Ovary (tissue), 9 donors: ENCODE results near the gene OSBPL5. TPM values are rescaled to one million over a fixed set of nuclear protein-coding genes. Genes with fewer than 3 reads are reported as not detected.
A peak's percentile ranks its signal among the peaks of the same experiment; 100 is the strongest.

Experiments used
- DNase-seq, 5 donors: peaks; one replicate each; pipeline ENCODE4 v3.0.0-alpha.2; 2019 to 2020
- H3K27ac ChIP-seq, 2 donors: fragments of 200-600 bp; one replicate each; pipeline versions ENCODE4 v1.5.1 to v1.8.0; 2019 to 2022
- H3K27me3 ChIP-seq: fragments of 200-600 bp; one replicate; pipeline ENCODE4 v1.8.0; 2022
- H3K36me3 ChIP-seq: fragments of 200-600 bp; sonication (generic); one replicate; pipeline ENCODE4 v1.5.1; 2019
- H3K4me1 ChIP-seq: one replicate; pipeline ENCODE4 v1.8.1; 2013; ENCODE audit warnings: mild to moderate bottlenecking, moderate library complexity; ENCODE audit not compliant: insufficient read depth
- H3K4me3 ChIP-seq: fragments of 200-600 bp; sonication (generic); one replicate; pipeline ENCODE4 v1.5.1; 2017
- H3K9me3 ChIP-seq, 2 donors: fragments of 200-600 bp in 1 of 2; sonication (generic) in 1 of 2; one replicate each; pipeline versions ENCODE4 v1.5.1 to v1.8.1; 2013 to 2019; ENCODE audit warnings: mild to moderate bottlenecking in 1 of 2, moderate library complexity in 1 of 2
- EP300 ChIP-seq: sonication (generic); formaldehyde crosslinking; IDR thresholded peaks from one replicate; pipeline ENCODE4 v1.6.1; 2017; ENCODE audit warnings: antibody characterized with exemption
- POLR2A ChIP-seq: fragments of 450-650 bp; IDR thresholded peaks from one replicate; pipeline ENCODE4 v1.6.1; 2017; ENCODE audit warnings: antibody characterized with exemption, mild to moderate bottlenecking, moderate library complexity
- WGBS, 3 donors: extraction: QIAGEN DNeasy Blood & Tissue Kit in 1 of 3; methylation state at CpG; one replicate each; pipeline versions ENCODE4 v1.1.5 to v1.1.7; 2013 to 2017; 5-methylcytosine and 5-hydroxymethylcytosine counted together
- intact Hi-C, 4 donors: fragments of 100-400 bp; cut with DNase I; formaldehyde crosslinking; loops; one replicate each; pipeline versions ENCODE4 v1.11.0 to v1.15.1; 2022 to 2023
- polyA plus RNA-seq, 2 donors: library from polyadenylated mRNA; stranded (reverse); fragments of 200-250 nt in 1 of 2; fragments of 350-450 nt in 1 of 2; fragmentation: Illumina TruSeq in 1 of 2; extraction: RNeasy Lipid Tissue Mini Kit (QIAGEN cat#74804) in 1 of 2; gene quantifications; one replicate each; pipeline ENCODE4 v1.2.3, GENCODE V29; 2013 to 2014
- total RNA-seq, 7 donors: library from RNA; depleted of rRNA in 2 of 7; stranded (reverse); fragments of >200 nt in 2 of 7; fragmentation: NEBNext Ultra II Directional in 3 of 7; extraction: Animal tissue kit (Norgen Biotek cat#: 25700) in 3 of 7; gene quantifications; one replicate each; pipeline versions ENCODE4 v1.1.0 to v1.2.4, GENCODE V29; 2016 to 2023
- TF ChIP-seq, protein P1 (sequence below), 3 donors: fragments of 450-650 bp in 2 of 3; fragments of 200-600 bp in 1 of 3; IDR thresholded peaks; one replicate each; pipeline versions ENCODE4 v1.5.1 to v1.8.0; 2016 to 2022; ENCODE audit warnings: antibody characterized with exemption in 3 of 3, mild to moderate bottlenecking in 1 of 3
- donor health status: DM: no; HTN: no; CAD: no; lungs with moderate emphysema.
- donor health status: DM: no; HTN: no; CAD: no.
- donor health status: Bipolar disorder and iron deficiency.
- donor health status: DM: yes; HTN: yes; CAD: no.
- donor health status: DM: no; HTN: no; CAD: no.
- donor health status: DM: yes; HTN: yes; CAD: no.

The OSBPL5 gene
- total and polyA plus RNA-seq, 9 donors, result 3.0 to 41.0 (median 23.3) TPM

DNA sequence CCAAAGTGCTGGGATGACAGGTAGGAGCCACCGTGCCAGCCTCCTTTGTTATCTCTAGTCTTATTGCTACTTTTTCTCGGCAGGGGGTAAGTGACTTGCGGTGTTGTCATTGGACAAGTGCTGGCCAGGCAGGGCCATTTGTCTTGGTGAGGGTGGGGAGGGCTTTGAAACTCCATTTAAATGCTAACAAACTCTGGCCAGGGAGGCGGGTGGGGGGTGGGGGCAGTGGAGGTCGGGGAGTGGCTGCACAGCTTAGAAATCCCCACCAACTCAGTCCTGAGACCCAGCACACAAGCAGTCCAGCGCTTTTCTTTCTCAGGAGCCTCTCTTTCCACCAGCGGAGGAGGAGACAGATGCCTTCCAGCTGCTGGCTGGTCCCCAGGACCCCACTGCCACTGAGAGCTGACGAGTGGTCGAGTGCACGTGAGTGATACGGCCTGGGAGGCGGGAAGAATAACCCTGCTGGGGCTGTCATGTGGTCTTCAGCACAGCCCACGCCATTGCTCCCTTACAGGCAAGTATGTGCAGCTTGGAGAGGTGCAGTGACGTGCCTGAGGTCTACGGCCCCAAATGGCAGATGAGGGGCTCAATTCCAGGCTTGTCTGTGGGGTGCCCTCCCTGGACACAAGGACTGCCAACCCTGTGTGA, 24.2 kb upstream of the OSBPL5 start:
- Histone ChIP-seq H3K36me3 (no peaks in the 10 kb centered on the region), H3K4me1 (no peaks in the 10 kb centered on the region), H3K27me3 (no peaks in the 10 kb centered on the region), H3K27ac (no peak overlapping the region), H3K9me3 (no peaks in the 10 kb centered on the region), H3K4me3 (no peak overlapping the region)
- intact Hi-C loops, result no loop called here
- DNase-seq, result no peak
- WGBS, 3 donors, result 22 to 25% (median 24%) methylated on average over 15 of the region's 15 CpGs
- no peak for TF ChIP-seq EP300
- no peak for TF ChIP-seq POLR2A
- TF ChIP-seq, protein P1, sequence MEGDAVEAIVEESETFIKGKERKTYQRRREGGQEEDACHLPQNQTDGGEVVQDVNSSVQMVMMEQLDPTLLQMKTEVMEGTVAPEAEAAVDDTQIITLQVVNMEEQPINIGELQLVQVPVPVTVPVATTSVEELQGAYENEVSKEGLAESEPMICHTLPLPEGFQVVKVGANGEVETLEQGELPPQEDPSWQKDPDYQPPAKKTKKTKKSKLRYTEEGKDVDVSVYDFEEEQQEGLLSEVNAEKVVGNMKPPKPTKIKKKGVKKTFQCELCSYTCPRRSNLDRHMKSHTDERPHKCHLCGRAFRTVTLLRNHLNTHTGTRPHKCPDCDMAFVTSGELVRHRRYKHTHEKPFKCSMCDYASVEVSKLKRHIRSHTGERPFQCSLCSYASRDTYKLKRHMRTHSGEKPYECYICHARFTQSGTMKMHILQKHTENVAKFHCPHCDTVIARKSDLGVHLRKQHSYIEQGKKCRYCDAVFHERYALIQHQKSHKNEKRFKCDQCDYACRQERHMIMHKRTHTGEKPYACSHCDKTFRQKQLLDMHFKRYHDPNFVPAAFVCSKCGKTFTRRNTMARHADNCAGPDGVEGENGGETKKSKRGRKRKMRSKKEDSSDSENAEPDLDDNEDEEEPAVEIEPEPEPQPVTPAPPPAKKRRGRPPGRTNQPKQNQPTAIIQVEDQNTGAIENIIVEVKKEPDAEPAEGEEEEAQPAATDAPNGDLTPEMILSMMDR (IDR thresholded peaks at IDR 0.05), result no peak

DNA sequence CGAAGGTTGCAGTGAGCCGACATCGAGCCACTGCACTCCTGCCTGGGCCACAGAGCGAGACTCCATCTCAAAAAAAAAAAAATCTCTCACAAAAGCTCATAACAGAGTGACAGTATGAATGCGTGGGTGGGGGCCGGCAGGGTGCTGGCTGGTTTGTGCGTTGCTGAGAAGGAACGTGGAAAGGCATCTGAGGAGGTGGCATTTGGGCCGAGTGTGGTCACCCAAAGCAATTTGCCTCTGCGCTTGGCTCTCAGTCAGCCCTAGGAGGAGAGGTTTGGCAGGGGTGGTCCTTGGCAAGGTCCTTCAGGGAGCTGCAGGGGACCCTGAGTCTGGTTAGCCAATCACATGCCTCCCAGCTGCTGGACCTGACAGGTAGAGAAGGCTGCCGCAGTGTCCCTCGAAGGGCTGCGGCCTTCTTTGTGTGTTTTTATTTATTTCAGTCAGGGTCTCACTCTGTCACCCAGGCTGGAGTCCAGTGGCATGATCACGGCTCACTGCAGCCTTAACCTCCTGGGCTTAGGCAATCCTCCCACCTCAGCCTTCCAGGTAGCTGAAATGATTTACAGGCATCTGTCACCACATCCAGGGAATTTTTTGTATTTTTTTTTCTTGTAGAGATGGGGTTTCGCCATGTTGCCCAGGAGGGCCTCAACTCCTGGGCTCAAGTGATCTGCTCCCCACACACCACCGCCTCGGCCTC, 23.5 kb upstream of the OSBPL5 start:
- Histone ChIP-seq H3K36me3 (no peaks in the 10 kb centered on the region), H3K4me3 (no peak overlapping the region), H3K9me3 (no peaks in the 10 kb centered on the region), H3K4me1 (no peaks in the 10 kb centered on the region), H3K27me3 (no peaks in the 10 kb centered on the region), H3K27ac (no peak overlapping the region)
- TF ChIP-seq EP300 (no peak), POLR2A (no peak)
- TF ChIP-seq, protein P1 (IDR thresholded peaks at IDR 0.05), result no peak
- intact Hi-C loops, result no loop called here
- no peak for DNase-seq
- WGBS, 3 donors, result 88 to 93% (median 90%) methylated on average over 17 of the region's 17 CpGs

DNA sequence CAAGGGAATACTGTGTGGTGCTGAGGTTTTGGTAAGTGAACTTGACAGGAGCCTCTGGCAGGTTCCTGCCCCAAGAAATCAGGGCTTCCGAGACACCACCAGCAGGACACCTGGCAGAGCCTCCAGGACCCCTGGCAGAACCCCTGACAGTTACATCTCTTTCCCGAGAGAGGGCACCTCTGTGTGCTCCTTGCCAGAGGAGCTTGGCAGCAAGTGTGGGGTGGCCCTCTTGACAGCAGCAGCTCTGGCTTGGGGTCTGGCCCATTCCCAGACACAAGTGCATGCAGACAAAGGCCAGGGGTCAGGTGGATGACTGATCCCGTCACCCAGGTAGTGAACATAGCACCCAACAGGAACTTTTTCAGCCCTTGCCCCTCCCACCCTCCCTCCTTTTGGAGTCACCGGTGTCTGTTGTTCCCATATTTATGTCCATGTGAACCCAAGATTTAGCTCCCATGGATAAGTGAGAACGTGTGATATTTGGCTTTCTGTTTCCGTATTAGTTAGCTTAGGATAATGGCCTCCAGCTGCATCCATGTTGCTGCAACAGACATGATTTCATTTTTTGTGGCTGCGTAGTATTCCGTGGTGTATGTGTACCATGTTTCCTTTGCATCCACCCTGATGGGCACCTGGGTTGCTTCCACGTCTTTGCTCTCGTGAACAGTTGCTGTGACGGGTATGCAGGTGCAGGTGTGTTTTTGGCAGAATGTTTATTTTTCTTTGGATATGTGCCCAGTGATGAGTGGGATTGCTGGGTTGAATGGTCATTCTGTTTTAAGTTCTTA, 21.2 kb upstream of the OSBPL5 start:
- Histone ChIP-seq H3K27ac (no peak overlapping the region), H3K27me3 (no peaks in the 10 kb centered on the region), H3K4me3 (no peak overlapping the region), H3K4me1 (no peaks in the 10 kb centered on the region), H3K36me3 (no peaks in the 10 kb centered on the region), H3K9me3 (no peaks in the 10 kb centered on the region)
- no peak for DNase-seq
- 71 to 79% (median 74%) methylated on average over 11 of the region's 11 CpGs for WGBS, 3 donors
- TF ChIP-seq, protein P1 (IDR thresholded peaks at IDR 0.05), result no peak
- TF ChIP-seq POLR2A, result no peak
- no peak for TF ChIP-seq EP300
- intact Hi-C loops, result no loop called here

DNA sequence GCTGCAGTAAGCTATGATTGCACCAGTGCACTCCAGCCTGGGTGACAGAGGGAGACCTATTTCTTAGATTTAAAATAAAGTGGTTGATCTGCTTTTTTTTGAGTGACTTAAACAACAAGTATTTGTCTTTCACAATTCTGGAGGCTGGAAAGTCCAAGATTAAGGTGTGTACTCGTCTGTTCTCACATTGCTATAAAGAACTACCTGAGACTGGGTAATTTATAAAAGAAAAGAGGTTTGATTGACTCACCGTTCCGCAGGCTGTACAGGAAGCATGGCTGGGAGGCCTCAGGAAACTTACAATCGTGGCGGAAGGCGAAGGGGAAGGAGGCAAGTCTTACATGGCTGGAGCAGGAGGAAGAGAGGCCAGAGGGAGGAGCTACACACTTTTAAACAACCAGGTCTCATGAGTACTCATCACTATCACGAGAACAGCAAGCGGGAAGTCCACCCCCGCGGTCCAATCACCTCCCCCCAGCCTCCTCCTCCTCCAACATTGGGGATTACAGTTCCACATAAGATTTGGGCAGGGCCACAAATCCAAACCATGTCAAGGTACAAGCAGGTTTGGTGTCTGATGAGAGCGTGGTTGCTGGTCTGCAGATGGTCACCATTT, 19.7 kb upstream of the OSBPL5 start:
- peak in 1 of 5 donors; percentile 5 for DNase-seq
- TF ChIP-seq, protein P1 (IDR thresholded peaks at IDR 0.05), result no peak
- TF ChIP-seq POLR2A (no peak), EP300 (no peak)
- intact Hi-C loops, result no loop called here
- no peaks in the 10 kb centered on the region for H3K4me1 ChIP-seq
- no peak overlapping the region for H3K27ac ChIP-seq
- H3K4me3 ChIP-seq, result no peak overlapping the region
- no peaks in the 10 kb centered on the region for H3K27me3 ChIP-seq
- H3K36me3 ChIP-seq, result no peaks in the 10 kb centered on the region
- whole genome bisulfite sequencing, 3 donors, result 82 to 84% (median 83%) methylated on average over 11 of the region's 11 CpGs
- H3K9me3 ChIP-seq, result no peaks in the 10 kb centered on the region
